GM20000 (cell line): ENCODE data around the gene ESR1.

Experiments
- DNase-seq: peaks from one replicate; pipeline ENCODE4 v3.0.0; 2012; ENCODE audit warnings: low spot score
- TF ChIP-seq, protein P1 (sequence below): IDR thresholded peaks from 2 replicates; pipeline ENCODE4 v1.5.1; 2012; ENCODE audit warnings: mild to moderate bottlenecking, control low read depth; ENCODE audit errors: extremely low read depth, missing control alignments

The ESR1 gene

DNA sequence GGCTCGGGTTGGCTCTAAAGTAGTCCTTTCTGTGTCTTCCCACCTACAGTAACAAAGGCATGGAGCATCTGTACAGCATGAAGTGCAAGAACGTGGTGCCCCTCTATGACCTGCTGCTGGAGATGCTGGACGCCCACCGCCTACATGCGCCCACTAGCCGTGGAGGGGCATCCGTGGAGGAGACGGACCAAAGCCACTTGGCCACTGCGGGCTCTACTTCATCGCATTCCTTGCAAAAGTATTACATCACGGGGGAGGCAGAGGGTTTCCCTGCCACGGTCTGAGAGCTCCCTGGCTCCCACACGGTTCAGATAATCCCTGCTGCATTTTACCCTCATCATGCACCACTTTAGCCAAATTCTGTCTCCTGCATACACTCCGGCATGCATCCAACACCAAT lies 291.2 kb downstream of the ESR1 start:
- no peak for DNase-seq
- TF ChIP-seq, protein P1, sequence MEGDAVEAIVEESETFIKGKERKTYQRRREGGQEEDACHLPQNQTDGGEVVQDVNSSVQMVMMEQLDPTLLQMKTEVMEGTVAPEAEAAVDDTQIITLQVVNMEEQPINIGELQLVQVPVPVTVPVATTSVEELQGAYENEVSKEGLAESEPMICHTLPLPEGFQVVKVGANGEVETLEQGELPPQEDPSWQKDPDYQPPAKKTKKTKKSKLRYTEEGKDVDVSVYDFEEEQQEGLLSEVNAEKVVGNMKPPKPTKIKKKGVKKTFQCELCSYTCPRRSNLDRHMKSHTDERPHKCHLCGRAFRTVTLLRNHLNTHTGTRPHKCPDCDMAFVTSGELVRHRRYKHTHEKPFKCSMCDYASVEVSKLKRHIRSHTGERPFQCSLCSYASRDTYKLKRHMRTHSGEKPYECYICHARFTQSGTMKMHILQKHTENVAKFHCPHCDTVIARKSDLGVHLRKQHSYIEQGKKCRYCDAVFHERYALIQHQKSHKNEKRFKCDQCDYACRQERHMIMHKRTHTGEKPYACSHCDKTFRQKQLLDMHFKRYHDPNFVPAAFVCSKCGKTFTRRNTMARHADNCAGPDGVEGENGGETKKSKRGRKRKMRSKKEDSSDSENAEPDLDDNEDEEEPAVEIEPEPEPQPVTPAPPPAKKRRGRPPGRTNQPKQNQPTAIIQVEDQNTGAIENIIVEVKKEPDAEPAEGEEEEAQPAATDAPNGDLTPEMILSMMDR: no peak

DNA sequence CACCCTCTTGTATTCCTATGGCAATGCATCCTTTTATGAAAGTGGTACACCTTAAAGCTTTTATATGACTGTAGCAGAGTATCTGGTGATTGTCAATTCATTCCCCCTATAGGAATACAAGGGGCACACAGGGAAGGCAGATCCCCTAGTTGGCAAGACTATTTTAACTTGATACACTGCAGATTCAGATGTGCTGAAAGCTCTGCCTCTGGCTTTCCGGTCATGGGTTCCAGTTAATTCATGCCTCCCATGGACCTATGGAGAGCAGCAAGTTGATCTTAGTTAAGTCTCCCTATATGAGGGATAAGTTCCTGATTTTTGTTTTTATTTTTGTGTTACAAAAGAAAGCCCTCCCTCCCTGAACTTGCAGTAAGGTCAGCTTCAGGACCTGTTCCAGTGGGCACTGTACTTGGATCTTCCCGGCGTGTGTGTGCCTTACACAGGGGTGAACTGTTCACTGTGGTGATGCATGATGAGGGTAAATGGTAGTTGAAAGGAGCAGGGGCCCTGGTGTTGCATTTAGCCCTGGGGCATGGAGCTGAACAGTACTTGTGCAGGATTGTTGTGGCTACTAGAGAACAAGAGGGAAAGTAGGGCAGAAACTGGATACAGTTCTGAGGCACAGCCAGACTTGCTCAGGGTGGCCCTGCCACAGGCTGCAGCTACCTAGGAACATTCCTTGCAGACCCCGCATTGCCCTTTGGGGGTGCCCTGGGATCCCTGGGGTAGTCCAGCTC lies 292.1 kb downstream of the ESR1 start:
- DNase-seq: no peak
- TF ChIP-seq, protein P1: no peak

DNA sequence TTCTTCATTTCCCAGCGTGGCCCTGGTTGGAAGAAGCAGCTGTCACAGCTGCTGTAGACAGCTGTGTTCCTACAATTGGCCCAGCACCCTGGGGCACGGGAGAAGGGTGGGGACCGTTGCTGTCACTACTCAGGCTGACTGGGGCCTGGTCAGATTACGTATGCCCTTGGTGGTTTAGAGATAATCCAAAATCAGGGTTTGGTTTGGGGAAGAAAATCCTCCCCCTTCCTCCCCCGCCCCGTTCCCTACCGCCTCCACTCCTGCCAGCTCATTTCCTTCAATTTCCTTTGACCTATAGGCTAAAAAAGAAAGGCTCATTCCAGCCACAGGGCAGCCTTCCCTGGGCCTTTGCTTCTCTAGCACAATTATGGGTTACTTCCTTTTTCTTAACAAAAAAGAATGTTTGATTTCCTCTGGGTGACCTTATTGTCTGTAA lies 292.7 kb downstream of the ESR1 start:
- DNase-seq: no peak
- TF ChIP-seq, protein P1: no peak

DNA sequence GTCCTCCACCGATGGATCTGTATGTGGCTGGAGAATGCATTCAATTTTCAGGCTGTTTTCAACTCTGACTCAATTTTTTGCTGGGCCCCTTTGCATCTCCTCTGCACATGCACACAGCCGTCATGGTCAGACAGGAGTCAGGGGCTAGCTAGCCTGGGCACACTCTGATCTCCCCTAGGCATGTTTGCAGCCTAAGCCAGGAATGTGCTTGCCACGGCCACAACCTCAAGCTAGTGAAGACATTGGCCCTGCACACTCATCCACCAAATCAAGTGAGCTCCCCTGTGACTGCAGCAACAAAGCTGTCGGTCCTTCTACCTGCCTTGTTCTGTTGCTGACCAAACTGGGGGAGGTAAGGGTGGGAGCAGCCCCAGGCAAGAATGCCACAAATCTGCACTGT lies 300.5 kb downstream of the ESR1 start:
- DNase-seq: no peak
- TF ChIP-seq, protein P1: no peak

DNA sequence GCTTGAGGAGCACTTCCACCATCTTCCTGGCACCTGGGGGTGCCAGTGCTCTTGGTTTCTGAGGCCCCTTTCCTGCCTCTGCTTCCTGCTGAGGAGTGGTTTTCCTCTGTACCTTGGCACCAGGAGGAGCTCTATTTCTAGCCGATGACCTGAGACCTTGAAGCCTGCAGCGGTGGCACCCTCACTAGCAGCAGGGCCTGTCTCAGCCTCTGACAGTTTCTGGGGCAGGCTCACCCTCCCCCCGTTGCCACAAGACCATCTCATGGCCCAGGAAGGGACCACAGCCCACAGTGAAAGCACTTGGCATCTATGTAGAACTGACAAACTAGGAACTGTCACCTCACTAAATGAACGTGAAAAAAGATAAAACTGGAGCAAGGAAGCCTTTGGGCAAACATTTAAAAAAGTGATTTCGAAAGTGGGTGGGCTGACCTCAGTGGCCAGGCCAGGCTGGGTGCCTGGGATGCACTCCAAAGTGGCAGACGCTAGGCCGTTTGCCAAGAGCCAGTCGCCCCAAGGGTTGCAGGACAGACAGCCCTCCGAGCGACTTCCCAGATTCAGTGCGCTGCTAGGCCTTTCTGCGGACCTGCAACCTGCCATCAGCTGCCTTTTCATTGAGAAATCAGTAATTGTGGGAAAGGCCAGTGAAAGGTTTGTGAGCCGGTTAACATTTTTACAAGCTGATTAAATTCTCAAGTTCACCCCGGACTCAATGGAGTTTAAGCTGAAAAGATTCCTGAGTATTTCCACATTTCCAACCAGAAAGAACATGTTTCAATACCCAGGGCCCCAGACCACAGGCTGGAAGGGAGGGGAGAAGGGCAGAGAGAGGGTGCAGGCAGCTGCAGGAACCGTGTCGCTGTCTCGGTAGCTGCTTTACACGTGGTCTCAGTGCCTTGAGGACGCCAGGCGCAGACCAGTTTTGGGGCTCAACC lies 303.7 kb downstream of the ESR1 start:
- TF ChIP-seq, protein P1: no peak

DNA sequence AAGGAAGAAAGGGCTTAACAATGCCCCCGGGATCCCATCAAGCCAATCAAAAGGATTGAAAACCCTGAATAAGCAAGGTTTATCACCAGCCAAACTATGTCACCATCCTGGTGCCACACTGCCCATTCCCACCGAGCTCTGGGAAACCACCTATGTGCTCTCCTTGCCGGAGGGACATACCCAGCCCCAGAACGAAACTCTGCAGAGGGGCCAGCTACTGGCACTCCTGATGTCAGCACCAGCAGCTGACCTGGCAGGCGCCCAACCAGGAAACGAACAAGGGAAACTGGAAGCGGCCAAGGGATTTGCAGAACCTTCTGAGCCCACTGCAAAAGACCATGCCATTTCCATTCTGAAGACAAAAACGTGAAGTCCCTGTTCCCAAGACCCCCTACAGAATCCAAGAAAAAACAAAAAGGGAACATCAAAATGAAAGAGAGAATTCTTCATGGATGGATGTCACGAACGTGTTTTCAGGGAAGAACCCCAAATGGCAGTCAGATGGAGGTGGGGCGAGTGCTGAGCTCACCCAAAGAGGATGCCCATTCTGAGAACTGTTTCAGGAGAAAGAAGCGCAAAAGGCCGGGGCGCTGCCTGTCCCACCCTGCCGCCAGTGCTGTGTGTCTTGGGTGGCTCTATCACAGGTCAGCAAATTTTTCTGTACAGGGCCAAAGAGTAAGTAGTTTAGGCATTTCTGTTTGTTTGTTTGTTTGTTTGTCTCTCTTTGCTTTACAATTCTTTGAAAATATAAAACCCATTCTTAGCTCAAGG lies 305.2 kb downstream of the ESR1 start:
- TF ChIP-seq, protein P1: no peak
- DNase-seq: no peak

More for the DNA sequence above, 303.7 kb downstream of the ESR1 start:
- no peak for DNase-seq
